GF-D8 (cell line): Measurements from ENCODE around the gene SLC8B1.
A peak's percentile ranks its signal among the peaks of the same experiment; 100 is the strongest.

Source experiments
- DNase-seq: peaks from one replicate; lab custom pipeline; 2025; lab: John Stamatoyannopoulos, UW

Gene SLC8B1

DNA sequence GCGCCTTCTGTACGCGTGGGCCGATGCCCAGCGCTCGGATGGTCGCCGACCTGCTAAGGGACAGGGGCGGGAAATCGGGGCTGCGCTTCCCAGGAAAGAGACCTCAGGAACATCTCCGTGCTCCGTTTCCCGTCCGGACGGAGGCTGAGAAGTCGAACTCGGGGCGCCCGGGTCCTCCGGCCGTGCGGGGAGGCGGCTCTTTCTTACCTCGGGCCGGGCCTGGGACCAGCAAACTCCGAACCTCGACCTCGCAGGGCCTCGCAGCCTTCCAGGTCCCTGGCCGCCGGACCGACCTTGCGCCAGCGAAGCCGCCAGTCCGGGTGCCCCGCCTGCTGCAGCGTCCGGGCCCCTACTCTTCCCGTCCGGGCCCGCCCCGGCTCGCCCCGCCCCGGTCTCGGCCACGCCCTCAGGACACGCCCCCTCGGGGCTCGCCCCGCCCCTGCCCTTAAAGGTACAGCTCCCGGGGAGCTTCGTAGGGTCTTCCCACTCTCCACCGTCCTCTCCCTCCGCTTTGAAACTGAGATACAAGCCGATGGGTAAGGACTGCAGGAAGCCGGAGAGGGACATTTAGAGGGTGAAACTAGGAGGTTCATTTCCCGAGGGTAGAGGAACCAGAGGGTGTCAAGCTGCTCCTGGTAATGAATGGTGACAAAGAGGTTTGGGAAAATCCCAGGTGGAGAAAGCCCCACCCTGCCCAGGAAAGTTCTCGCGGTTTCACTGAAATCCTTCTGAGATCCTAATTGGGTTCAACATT lies at the start of gene SLC8B1:
Gene SLC8B1 (minus strand): TSS at position 324 of the 754 bp plus-strand sequence. CDS start 2,231 bp downstream, outside the sequence.
- DNase-seq, result peak; percentile 45

- DNase-seq, result no peak
Observed at GRCh38 chr12:113382206-113382605, 47.3 kb upstream of the SLC8B1 start.

DNA sequence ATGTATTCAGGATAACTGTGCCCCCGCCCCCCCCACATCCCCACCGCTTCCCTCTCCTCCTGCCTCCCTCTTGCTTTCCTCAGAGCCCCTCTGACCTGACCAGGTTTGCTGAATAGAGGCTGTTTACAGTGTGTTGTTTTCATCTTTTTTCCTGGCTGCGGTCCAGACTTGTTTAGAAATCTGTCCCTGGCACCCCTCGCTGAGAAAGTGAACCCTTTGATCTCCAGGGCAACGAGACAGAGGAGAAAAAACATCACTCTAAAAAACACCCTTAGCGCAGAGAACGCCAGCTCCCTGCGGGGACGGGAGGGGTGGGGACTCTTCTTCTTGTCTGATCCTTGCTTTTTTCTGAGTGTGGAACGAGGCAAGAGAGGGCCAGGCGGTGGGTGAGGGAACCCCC lies 46.3 kb upstream of the SLC8B1 start:
- DNase-seq, result no peak

- no peak for DNase-seq
Observed at GRCh38 chr12:113378291-113378690, 43.4 kb upstream of the SLC8B1 start.

DNA sequence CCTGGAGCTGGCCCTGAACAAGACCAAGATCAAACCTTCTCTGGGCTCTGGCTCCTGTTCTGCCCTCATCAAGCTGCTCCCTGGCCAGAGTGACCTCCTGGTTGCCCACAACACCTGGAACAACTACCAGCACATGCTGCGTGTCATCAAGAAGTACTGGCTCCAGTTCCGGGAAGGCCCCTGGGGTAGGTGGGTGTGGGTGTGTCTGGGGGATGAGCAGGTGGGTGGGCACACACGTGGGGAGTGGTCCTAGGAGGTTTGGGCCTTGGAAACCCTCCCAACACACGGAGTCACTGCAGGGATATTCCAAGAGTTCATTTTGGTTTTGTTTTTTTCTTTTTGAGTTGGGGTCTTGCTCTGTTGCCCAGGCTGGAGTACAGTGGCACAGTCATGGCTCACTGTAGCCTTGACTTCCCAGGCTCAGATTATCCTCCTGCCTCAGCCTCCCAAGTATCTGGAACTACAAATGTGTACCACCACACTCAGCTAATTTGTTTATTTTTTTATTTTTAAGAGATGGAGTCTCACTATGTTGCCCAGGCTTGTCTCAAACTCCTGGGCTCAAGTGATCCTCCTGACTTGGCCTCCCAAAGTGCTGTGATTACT lies 40.0 kb upstream of the SLC8B1 start:
- no peak for DNase-seq

DNA sequence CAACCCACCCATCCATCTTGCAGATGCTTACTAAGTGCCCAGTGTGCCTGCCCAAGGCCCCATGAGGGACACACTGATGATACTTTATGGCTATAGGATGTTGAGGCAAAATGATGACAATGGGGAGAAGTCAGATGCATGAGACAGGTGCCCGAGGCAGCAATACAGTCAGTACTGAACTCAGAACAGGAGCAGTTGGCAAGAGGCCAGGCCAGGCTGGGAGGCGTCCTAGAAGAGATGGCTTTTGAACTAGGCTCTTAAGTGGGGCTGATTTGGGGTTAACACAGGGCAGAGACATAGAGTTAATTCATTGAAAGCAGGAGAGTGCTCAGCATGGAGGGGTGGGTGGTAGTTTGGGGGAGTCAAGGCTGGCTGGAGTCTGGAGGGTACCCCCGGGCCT lies 39.1 kb upstream of the SLC8B1 start:
- no peak for DNase-seq

- no peak for DNase-seq
Observed at GRCh38 chr12:113373440-113373839, 38.5 kb upstream of the SLC8B1 start.

GRCh38 chr12:113372371-113372770 lies 37.5 kb upstream of the SLC8B1 start:
- DNase-seq, result no peak

DNA sequence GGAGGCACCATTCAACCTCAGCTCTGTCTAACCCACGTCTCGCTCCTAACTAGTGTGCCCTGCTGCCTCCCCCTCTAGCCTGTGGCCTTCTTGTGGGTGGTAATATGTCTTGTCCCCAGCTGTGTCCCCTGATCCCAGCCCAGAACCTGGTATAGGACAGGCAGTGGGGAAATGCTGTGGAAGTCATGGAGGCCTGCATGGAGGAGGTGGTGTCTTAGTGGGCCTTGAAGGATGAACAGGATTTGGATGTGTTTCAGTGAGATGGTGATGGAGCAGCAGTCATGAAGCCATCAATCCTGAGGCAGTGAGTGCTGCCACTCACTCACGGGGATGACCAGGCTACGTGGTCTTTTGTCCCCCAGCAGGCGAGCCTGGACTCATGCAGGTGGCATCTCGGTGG lies 36.9 kb upstream of the SLC8B1 start:
- no peak for DNase-seq

DNA sequence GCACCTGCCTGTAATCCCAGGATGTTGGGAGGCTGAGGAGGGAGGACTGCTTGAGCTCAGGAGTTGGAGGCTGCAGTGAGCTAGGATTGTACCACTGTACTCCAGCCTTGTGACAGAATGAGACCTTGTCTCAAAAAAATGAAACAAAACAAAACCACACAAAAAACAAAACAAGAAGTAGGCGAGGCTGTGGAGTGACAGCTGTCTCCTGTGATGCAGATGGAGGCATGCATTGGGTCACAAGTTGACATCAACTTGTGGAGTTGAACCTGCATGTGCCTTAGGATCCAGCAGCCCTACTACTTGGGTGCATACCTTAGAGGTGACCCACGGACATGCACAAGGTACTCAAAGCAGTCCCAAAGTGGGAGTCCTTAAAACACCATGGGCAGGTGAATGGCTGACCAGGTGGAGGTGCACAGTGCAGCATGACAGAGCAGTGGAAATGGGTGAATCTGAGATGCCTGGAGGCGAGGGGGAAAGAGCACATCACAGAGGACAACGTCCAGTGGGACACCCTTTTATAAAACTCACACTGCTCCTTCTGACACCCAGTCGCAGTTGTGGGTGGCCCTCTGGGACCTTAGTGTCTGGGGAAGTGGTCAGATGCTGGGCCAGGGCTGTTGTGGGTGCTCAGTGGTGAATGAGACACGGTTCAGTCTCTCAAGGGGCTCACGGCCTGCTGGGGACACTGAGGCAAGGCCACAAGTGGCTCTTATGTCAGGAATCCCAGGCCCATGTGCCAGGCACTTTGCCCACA lies 36.2 kb upstream of the SLC8B1 start:
- DNase-seq, result no peak

DNA sequence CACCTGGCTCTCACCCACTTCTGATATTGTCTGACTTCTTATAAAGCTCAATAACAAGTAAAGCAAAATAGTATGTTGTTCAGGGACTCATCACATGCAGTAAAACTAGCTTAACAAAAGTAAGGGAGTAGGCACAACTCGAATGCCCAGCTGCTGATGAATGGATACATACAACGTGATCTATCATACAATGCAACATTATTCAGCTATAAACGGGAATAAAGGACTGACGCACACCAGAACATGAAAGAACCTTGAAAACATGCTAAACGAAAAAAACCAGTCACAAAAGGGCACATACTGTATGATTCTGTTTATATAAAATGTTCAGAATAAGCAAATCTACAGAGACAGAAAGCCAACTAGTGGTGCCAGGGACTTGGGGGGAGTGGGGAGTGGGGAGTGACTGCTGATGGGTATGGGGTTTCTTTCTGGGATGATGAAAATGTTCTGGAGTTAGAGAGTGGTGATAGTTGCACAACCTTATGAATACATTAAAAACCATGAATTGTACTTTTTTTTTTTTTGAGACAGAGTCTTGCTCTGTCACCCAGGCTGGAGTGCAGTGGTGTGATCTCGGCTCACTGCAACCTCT lies 34.6 kb upstream of the SLC8B1 start:
- DNase-seq, result no peak

DNA sequence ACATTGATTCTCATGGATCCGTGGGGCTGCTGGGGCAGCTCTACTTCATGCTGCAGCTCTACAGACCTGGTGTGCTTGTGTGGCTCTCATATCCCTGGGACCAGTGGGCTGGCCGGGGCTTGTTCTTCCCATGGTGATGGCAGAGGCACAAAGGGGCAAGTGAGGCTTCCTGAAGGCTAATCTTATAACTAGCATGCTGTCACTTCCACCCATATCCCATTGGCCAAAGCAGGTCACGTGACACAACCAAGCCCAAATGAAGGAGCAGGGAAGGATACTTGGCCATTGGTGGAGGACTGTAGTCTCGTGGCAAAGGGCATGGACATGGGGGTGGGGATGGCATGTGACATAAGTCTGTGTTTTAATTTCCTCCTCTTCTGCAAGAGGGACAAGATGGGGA lies 33.4 kb upstream of the SLC8B1 start:
- no peak for DNase-seq

DNA sequence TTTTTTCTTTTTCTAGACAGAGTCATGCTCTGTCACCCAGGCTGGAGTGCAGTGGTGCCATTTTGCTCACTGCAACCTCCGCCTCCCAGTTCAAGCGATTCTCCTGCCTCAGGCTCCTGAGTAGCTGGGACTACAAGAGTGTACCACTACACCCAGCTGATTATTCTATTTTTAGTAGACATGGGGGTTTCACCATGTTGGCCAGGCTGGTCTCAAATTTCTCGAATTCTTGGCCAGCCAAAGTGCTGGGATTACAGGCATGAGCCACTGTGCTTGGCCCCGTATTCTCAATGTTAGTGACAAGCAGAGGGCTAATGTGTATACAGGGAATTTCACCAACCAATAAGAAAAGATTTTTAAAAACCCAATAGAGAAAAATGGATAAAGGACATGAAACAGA lies 31.9 kb upstream of the SLC8B1 start:
- DNase-seq, result no peak

GRCh38 chr12:113365639-113366395 lies 30.9 kb upstream of the SLC8B1 start:
- DNase-seq, result no peak

GRCh38 chr12:113364698-113365097 lies 29.8 kb upstream of the SLC8B1 start:
- DNase-seq, result no peak

GRCh38 chr12:113361574-113362370 lies 26.9 kb upstream of the SLC8B1 start:
- no peak for DNase-seq

DNA sequence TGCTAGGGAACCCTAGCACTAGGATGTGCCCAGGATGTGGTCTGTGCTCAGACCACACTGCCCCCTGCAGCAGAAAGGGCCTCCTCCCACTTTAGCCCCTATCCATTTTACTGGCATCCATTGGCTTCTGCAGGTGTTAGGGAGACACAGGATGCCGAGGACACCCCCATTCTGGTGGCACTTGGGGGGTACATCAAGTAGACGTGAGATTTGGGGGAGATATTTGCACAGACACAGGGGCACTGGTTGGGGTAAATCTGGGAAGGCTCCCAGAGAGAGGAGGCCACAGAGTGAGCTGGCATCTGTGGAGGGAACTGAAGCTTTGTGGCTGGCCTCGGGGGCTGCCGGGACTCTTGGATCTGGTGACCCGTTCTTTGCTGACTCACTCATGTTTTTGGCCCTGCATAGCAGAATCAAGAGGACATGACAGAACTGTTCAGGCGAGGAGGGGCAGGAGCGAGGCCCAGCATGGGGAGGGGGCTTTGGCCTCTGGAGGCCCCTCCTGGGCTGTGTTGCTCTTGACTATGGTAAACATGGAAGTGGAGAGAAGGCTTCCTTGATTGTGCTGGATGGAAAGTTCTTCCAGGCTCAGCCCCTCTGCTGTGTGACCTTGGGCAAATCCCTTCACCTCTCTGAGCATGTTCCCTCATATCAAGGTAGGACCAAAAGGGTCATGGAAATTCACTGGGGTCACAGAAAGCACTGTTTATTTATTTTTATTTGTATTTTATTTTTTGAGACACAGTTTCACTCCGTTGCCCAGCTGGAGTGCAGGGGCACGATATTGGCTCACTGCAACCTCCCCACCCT lies 25.2 kb upstream of the SLC8B1 start:
- DNase-seq, result no peak

GRCh38 chr12:113359133-113359938 lies 24.4 kb upstream of the SLC8B1 start:
- no peak for DNase-seq

DNA sequence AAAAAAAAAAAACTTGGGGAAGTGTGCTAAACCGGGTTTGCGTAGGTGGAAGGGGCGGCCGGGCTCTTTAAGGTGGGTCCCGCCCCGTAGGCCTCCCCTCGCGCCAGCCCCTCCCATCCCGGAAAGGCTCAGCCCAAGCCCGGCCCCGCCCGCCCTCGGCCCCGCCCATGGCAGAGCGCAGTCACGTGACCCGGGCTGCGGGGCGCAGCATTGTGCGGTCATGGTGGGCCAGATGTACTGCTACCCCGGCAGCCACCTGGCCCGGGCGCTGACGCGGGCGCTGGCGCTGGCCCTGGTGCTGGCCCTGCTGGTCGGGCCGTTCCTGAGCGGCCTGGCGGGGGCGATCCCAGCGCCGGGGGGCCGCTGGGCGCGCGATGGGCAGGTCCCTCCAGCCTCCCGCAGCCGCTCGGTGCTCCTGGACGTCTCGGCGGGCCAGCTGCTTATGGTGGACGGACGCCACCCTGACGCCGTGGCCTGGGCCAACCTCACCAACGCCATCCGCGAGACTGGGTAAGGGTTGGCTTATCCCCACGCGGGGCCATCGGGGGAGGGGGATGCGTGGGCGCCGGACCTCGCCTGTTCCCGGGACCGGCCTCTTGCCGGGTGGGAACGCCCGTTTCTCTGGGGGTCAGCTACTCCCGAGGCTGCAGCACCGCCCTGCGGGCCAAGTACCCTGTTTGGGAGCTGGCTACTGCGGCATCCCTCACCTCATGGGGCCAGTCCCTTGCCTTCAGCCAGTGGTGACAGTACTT lies 23.6 kb upstream of the SLC8B1 start, which contains the start of gene PLBD2:
Gene PLBD2 (plus strand): TSS at position 207 of the 752 bp plus-strand sequence. CDS start 14 bp downstream, at position 221.
- DNase-seq, result peak; percentile 71
